Activated T-cell treated with anti-CD3 and anti-CD28 coated beads, Interleukin-2, amount 50 U/mL, for 4 hours (primary cell): ENCODE results near the gene CDK5R1. TPM values are rescaled to one million over a fixed set of nuclear protein-coding genes. Genes with fewer than 3 reads are reported as not detected.
"Not testable (repeated sequence)": the region's sequence is repeated elsewhere in the genome, so short reads cannot be mapped to it uniquely, and the experiment has no call there.

Experiments used
- ATAC-seq, 2 donors: fragments of 200-7000 bp; cut with Tn5 transposase; one replicate each; pipeline ENCODE4 v1.10.0; 2021
- DNase-seq: peaks from one replicate; pipeline ENCODE4 v3.0.0-alpha.2; 2020
- H3K27me3 Mint-ChIP-seq: one replicate; pipeline ENCODE4 v1.8.0; 2021; ENCODE audit warnings: low read depth, mixed read lengths
- H3K36me3 Mint-ChIP-seq: one replicate; pipeline ENCODE4 v1.8.0; 2022; ENCODE audit warnings: mixed read lengths; ENCODE audit not compliant: insufficient read depth
- H3K4me1 Mint-ChIP-seq: one replicate; pipeline ENCODE4 v1.8.0; 2021; ENCODE audit warnings: low read depth, mixed read lengths
- H3K4me3 Mint-ChIP-seq: one replicate; pipeline ENCODE4 v1.8.0; 2021; ENCODE audit warnings: mild to moderate bottlenecking, moderate library complexity, mixed read lengths
- H3K9me3 Mint-ChIP-seq: one replicate; pipeline ENCODE4 v1.8.0; 2021; ENCODE audit warnings: mixed read lengths
- total RNA-seq, 3 donors: library from RNA; stranded (reverse); gene quantifications; one replicate each; pipeline ENCODE4 v1.2.1, GENCODE V29; 2021

The CDK5R1 gene
- total RNA-seq = 10 to 100 TPM; 14.8 to 20.9 (median 15.7) TPM

DNA sequence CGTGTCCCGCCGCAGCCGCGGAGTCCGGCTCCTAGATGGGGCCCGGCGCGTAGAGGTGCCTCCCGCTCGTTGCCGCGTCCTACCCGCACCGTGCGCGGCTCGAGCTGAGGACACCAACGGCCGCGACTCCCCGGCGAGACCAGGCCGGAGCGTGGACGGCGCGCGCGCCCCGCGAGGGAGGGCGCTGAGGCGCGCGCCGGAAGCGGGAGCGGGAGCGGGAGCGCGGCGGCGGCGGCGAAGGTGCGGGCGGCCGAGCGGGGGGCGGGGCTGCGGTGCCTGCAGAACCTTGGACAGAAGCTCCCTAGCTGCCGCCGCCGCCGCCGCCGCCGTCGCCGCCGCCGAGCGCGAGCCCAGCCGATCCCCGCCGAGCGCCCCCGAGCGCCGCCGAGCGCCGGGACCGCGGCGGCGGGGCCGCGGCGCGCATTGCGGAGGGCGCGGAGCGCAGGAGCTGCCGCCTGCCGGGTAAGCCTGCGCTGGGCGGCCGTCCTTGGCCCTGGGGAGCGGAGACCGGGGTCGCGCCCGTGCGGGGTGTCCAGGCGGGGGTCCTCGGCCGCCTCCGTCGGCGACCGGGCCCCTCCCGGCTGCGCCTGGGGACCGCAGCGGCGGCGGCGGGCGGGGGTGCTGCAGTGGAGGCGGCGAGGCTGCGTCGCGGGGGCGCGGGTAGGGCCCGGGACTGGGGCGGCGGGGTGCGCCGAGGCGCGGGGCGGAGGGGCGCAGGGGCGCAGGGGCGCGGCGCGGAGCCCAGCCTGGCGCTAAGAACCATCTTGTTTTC, at the start of gene CDK5R1:
Gene CDK5R1 (plus strand): TSS at position 293 of the 772 bp plus-strand sequence. CDS start 628 bp downstream, outside the sequence.
- peak; percentile 77 to 80 for ATAC-seq
- H3K4me1 Mint-ChIP-seq = peaks cover 48% of the 10 kb centered on the region
- no peaks in the 10 kb centered on the region for H3K9me3 Mint-ChIP-seq
- DNase-seq = peak; percentile 59
- H3K27me3 Mint-ChIP-seq = no peaks in the 10 kb centered on the region
- peak within 1 kb of the TSS; percentile 85 for H3K4me3 Mint-ChIP-seq
- peaks cover 13% of the 10 kb centered on the region for H3K36me3 Mint-ChIP-seq

DNA sequence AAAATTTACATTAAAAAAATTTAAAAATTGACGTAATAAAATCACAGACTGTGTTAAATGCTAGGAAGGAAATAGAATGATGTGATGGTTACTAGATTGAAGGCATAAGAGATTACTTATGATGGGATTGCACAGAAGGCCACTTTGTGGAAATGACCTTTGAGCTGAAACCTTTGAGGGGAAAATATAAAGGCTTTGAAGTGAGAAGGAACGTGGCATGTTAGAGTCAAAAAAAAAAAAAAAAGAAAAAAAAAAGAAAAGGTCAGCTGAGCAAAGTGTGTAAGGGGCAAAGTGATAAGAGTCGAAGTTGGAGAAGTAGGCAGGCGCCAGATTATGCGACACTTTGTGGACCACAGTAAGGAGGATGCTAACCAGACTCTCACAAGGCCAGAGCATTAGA, 46.1 kb upstream of the CDK5R1 start:
- Mint-ChIP-seq H3K9me3 (peaks cover 6% of the 10 kb centered on the region), H3K4me1 (peaks cover 13% of the 10 kb centered on the region), H3K27me3 (peaks cover 2% of the 10 kb centered on the region), H3K36me3 (peaks cover 9% of the 10 kb centered on the region), H3K4me3 (no peak overlapping the region)
- ATAC-seq = no peak
- no peak for DNase-seq

DNA sequence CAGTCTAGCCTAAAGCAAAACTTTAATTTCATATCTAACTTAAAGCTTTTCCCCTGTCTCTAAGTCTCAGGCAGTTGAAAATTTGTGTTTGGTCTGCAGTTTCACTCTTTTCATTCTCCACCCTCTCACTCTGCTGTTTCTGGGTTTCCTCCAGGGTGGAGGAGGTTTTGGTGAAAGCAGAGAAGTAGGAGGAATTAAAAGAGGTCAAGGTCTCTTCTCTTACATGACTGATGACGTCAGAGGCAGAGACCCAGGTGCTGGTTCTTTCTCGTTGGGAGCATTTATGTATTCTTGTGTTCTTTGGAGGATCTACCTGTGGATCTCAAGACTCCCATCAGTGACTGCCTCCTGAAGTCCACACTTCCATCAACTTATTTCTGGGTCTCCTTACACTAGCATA, 44.9 kb upstream of the CDK5R1 start:
- no peak overlapping the region for H3K4me3 Mint-ChIP-seq
- ATAC-seq = no peak
- DNase-seq = no peak
- H3K27me3 Mint-ChIP-seq = peaks cover 2% of the 10 kb centered on the region
- H3K4me1 Mint-ChIP-seq = peaks cover 24% of the 10 kb centered on the region
- H3K36me3 Mint-ChIP-seq = peaks cover 18% of the 10 kb centered on the region
- H3K9me3 Mint-ChIP-seq = no peaks in the 10 kb centered on the region

DNA sequence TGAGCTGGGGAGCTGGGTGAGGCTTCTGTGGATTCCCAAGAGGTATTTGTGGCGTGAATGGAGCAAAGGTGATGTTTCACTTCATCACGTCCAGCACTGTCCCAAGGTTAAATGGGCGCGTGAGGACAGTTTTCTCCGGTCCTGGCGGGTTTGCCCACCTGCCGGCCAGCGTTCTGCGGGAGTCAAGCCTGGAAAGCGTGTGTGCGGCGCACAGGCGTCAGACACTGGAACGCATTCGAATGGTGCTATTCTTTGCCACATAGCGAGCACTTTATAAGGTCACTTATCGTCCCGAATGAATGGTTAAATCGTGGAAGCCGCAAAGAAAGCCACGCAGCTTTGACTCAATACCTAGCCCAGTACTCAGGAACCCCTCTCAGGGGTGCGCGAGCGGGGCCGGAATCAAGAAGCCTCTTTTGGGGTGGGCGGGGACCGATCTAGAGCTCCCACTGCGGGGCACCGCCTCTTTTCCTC, 42.9 kb upstream of the CDK5R1 start:
- Mint-ChIP-seq H3K27me3 (peaks cover 2% of the 10 kb centered on the region), H3K36me3 (peaks cover 26% of the 10 kb centered on the region), H3K9me3 (no peaks in the 10 kb centered on the region), H3K4me3 (peak overlapping the region; percentile 97), H3K4me1 (peaks cover 35% of the 10 kb centered on the region)
- ATAC-seq (no peak), DNase-seq (no peak)

DNA sequence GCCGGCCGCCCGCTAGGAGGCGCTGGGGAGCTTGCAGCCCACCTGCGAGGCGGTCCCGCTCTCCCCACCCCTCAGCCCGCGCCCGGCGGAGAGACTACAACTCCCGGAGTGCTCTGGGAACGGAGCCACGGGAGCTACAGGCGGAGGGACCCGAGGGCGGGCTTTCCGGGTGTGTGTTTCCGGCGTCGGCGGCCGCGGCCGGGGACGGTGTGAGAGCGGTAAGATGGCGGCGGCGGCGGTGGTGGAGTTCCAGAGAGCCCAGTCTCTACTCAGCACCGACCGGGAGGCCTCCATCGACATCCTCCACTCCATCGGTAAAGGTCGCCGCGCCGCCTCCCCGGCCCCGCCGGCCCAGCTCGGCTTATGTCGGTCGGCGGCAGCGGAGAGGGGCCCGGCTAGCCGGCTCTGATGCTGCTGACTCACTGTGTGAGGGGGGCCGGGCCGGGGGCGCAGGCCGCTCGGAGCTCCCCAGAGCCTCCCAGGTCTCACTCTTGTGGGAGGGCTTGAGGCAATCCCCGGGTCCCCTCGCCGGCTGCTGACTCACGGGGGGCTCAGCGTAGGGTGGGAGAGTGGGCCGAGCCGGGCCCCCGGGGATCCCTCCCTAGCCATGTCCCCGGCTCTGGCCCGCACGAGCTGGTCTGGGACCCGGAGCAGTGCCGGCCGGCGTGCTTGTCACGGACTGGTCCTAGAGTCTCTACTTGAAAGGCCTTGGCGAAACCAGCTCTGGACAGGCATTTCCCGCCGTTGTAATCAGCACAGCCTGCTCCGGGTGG, 42.3 kb upstream of the CDK5R1 start, which contains the start of gene PSMD11:
Gene PSMD11 (plus strand): TSS at position 210 of the 773 bp plus-strand sequence. CDS start 14 bp downstream, at position 224.
- Mint-ChIP-seq H3K9me3 (no peaks in the 10 kb centered on the region), H3K27me3 (peaks cover 2% of the 10 kb centered on the region), H3K4me1 (peaks cover 36% of the 10 kb centered on the region), H3K36me3 (peaks cover 28% of the 10 kb centered on the region), H3K4me3 (peak within 1 kb of the TSS; percentile 97)
- DNase-seq = peak; percentile 98
- peak; percentile 94 for ATAC-seq

DNA sequence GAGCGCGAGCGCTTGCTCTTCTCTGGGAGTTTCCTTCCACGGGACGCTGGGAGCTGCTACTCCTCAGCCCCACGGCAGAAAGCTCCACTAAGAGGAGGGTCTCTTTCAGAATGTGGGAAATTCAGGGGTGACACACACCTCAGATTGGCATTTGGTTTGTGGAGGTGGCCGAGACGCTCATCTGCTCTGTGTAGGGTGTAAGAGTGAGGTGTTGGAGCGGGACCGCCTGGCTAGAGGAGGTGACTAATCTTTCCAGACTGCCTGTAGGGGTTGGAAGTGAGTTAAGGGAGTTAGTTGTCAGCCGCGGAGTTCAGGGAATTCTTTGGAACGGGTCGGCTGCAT, 41.7 kb upstream of the CDK5R1 start:
- H3K36me3 Mint-ChIP-seq = peaks cover 33% of the 10 kb centered on the region
- peak overlapping the region; percentile 97 for H3K4me3 Mint-ChIP-seq
- DNase-seq (peak; percentile 34), ATAC-seq (peak; percentile 44 to 47)
- H3K4me1 Mint-ChIP-seq = peaks cover 41% of the 10 kb centered on the region
- H3K9me3 Mint-ChIP-seq = no peaks in the 10 kb centered on the region
- H3K27me3 Mint-ChIP-seq = peaks cover 2% of the 10 kb centered on the region

DNA sequence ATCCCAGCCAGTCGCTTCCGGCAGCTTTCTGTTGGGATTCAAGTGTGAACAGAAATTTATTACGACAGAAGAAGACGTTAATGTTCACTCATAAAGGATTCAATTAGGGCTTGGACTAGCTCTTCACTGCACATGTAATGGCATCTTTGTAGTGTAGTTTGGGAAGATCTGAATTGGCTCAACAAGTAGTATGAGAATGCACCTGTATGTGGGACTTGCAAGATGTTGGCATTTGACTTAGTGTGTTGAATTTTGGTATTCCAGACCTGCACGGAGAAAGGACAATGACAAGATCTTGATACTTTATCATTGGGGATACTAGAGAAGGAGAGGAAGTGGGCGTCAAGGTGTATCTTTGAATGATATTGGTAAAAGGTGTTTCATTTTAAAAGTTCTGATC, 41.3 kb upstream of the CDK5R1 start:
- DNase-seq = no peak
- Mint-ChIP-seq H3K36me3 (peaks cover 35% of the 10 kb centered on the region), H3K27me3 (peaks cover 2% of the 10 kb centered on the region), H3K4me3 (peak overlapping the region; percentile 97), H3K9me3 (no peaks in the 10 kb centered on the region), H3K4me1 (peaks cover 41% of the 10 kb centered on the region)
- ATAC-seq = no peak

DNA sequence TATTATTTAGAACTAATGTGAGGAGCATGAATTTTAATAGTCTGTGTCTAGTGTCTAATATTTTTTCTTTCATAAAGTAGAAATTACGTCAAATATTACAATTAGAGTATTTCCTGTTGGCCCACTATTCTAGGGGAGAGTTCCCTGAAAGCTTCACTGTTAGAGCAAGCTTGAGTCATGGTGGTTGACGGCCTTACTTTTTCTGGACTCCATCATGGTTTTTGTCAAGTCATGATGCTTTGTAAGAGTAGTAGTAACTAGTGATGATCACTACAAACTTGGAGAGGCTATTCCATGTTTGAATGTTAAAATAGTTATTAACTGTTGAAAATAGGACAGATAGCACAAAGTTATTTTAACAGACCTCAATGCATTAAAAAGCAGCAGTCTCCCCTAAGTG, 40.8 kb upstream of the CDK5R1 start:
- no peak for DNase-seq
- H3K4me3 Mint-ChIP-seq = peak overlapping the region; percentile 97
- H3K9me3 Mint-ChIP-seq = no peaks in the 10 kb centered on the region
- peaks cover 41% of the 10 kb centered on the region for H3K4me1 Mint-ChIP-seq
- peaks cover 38% of the 10 kb centered on the region for H3K36me3 Mint-ChIP-seq
- peaks cover 2% of the 10 kb centered on the region for H3K27me3 Mint-ChIP-seq
- no peak for ATAC-seq

DNA sequence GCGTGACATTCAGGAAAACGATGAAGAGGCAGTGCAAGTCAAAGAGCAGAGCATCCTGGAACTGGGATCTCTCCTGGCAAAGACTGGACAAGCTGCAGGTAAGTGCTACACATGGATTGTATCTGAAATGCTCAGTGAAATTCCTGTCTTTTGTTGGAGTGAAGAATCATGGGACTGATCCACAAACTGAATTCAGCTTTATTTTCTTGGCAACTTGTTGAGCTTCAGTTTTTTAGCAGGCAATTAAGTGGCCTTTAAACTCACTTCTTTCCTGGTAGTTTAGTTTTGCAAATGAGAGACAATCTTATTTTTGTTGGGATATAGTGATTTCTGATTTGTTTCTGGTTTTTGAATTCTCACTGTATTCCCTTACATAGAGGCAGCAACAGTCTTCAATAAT, 39.8 kb upstream of the CDK5R1 start:
- Mint-ChIP-seq H3K36me3 (peaks cover 45% of the 10 kb centered on the region), H3K9me3 (no peaks in the 10 kb centered on the region), H3K4me1 (peaks cover 47% of the 10 kb centered on the region), H3K27me3 (peaks cover 2% of the 10 kb centered on the region), H3K4me3 (peak overlapping the region; percentile 97)
- DNase-seq (no peak), ATAC-seq (no peak)

DNA sequence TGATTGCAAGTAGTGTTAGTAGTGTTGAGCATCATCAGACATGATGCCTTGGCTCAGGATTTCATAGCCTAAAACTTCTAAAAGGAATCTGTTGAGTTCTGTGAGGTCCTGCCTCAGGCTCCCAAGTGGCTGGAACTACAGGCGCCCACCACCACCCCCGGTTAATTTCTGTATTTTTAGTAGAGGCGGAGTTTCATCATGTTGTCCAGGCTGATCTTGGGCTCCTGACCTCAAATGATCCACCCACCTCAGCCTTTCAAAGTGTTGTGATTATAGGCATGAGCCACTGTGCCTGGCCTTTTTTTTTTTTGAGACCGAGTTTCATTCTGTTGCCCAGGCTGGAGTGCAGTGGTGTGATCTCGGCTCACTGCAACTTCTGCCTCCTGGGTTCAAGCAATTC, 36.8 kb upstream of the CDK5R1 start:
- peaks cover 51% of the 10 kb centered on the region for H3K4me1 Mint-ChIP-seq
- no peaks in the 10 kb centered on the region for H3K27me3 Mint-ChIP-seq
- peaks cover 64% of the 10 kb centered on the region for H3K36me3 Mint-ChIP-seq
- ATAC-seq (no peak), DNase-seq (no peak)
- H3K4me3 Mint-ChIP-seq = no peak overlapping the region
- H3K9me3 Mint-ChIP-seq = no peaks in the 10 kb centered on the region

DNA sequence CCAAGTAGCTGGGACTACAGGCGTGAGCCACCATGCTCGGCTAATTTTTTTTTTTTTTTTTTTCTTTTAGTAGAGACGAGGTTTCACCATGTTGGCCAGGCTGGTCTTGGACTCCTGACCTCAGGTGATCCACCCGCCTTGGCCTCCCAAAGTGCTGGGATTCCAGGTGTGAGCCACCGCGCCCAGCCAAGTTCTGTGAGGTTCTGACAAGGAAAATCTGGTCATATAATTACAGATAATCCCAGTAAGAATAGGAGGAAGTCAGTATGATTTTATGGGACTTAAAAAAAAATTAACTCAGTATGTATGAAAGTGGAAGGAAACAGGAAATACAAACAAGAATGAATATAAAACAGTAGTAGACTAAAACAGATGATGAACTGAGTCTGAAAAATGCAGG, 36.4 kb upstream of the CDK5R1 start:
- H3K36me3 Mint-ChIP-seq = peaks cover 65% of the 10 kb centered on the region

DNA sequence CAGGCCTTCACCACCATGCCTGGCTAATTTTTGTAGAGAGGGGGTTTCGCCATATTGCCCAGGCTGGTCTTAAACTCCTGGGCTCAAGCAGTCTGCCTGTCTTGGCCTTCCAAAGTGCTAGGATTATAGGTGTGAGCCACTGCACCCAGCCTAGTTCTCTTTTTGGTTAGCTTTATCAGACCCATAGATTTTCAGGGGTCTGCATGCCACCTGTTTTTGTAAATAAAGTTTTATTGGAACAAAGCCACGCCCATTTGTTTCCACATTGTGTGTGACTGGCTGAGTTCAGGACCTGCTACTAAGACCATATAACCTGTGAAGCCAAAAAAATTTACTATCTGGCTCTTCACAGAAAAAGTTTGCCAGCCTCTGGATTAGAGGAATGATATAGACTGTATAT, 34.9 kb upstream of the CDK5R1 start:
- ATAC-seq = no peak
- DNase-seq = no peak
- no peak overlapping the region for H3K4me3 Mint-ChIP-seq
- H3K9me3 Mint-ChIP-seq = no peaks in the 10 kb centered on the region
- H3K4me1 Mint-ChIP-seq = peaks cover 34% of the 10 kb centered on the region
- no peaks in the 10 kb centered on the region for H3K27me3 Mint-ChIP-seq
- H3K36me3 Mint-ChIP-seq = peaks cover 55% of the 10 kb centered on the region

More for the DNA sequence above, 36.4 kb upstream of the CDK5R1 start:
- not testable (repeated sequence) for H3K27me3 Mint-ChIP-seq, ATAC-seq, H3K9me3 Mint-ChIP-seq, DNase-seq, H3K4me3 Mint-ChIP-seq
- H3K4me1 Mint-ChIP-seq = peaks cover 47% of the 10 kb centered on the region

DNA sequence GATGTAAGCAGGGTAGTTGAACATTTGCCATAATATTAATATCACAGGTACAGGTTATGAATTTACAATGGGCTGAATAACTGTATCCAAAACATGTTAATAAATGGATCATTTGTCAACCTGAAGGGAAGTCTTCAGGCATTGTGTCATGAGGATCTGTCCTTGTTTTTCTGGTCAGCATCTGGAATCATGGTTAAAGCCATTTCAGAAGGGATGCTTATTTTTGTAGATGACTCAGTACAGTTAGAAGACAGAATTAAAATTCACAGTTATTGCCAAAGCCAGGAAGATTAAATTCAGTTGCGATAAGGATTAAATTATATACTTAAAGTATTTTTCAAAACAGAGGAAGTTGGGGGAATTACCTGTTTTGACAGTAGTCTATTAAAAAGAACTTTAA, 34.5 kb upstream of the CDK5R1 start:
- Mint-ChIP-seq H3K4me1 (peaks cover 30% of the 10 kb centered on the region), H3K4me3 (no peak overlapping the region), H3K27me3 (no peaks in the 10 kb centered on the region), H3K36me3 (peaks cover 52% of the 10 kb centered on the region), H3K9me3 (no peaks in the 10 kb centered on the region)
- ATAC-seq (no peak), DNase-seq (no peak)

DNA sequence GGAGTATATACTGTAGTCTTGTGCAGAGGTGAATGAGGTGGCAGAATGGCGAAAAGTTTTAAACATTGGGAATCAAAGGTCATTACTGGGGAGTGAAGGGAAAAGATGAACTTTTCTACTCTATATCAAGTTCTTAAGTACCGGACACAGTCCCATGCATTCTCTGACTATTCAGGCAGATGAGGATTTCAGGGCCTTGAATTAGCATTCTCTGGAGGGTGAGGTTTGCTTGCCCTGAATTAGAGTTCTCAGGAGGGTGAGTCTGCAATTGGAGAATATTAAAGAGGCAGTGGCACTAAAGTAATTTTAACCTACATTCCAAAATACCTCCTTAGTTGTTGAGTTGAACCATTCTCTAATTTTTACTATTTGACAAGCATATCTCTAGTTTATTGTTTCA, 33.4 kb upstream of the CDK5R1 start:
- no peak for DNase-seq
- H3K36me3 Mint-ChIP-seq = peaks cover 57% of the 10 kb centered on the region
- no peaks in the 10 kb centered on the region for H3K9me3 Mint-ChIP-seq
- ATAC-seq = no peak
- peaks cover 35% of the 10 kb centered on the region for H3K4me1 Mint-ChIP-seq
- H3K27me3 Mint-ChIP-seq = no peaks in the 10 kb centered on the region
- no peak overlapping the region for H3K4me3 Mint-ChIP-seq
